Natural killer cell treated with Interleukin-12 subunit alpha and Interleukin-12 subunit beta and Interleukin-15 and Interleukin-18, amount 100 ng/mL, for 72 hours (primary cell): ENCODE data around the gene DIP2C. TPM values are rescaled to one million over a fixed set of nuclear protein-coding genes. Genes with fewer than 3 reads are reported as not detected.
"Not testable (repeated sequence)": the region's sequence is repeated elsewhere in the genome, so short reads cannot be mapped to it uniquely, and the experiment has no call there.

ENCODE experiments used
- ATAC-seq, 2 donors: fragments of 150-1000 bp; cut with Tn5 transposase in 1 of 2; sonication (Bioruptor Pico), chemical (Tn5 transposase) in 1 of 2; 2 replicates each; pipeline ENCODE4 v1.10.0; 2021
- DNase-seq: peaks from one replicate; pipeline ENCODE4 v3.0.0; 2022; ENCODE audit warnings: low spot score
- H3K27ac Mint-ChIP-seq, 2 donors: 1 replicate in 1 of 2; 2 replicates in 1 of 2; pipeline ENCODE4 v1.8.0; 2022; ENCODE audit warnings: mixed read lengths in 2 of 2, mild to moderate bottlenecking in 1 of 2, moderate library complexity in 1 of 2
- H3K27me3 Mint-ChIP-seq, 2 donors: 1 replicate in 1 of 2; 2 replicates in 1 of 2; pipeline ENCODE4 v1.8.0; 2022; ENCODE audit warnings: mixed read lengths in 2 of 2
- H3K36me3 Mint-ChIP-seq: one replicate; pipeline ENCODE4 v1.8.0; 2022; ENCODE audit warnings: mixed read lengths
- H3K4me1 Mint-ChIP-seq, 2 donors: 1 replicate in 1 of 2; 2 replicates in 1 of 2; pipeline ENCODE4 v1.8.0; 2022; ENCODE audit warnings: low read depth in 2 of 2, mixed read lengths in 2 of 2, mild to moderate bottlenecking in 1 of 2
- H3K4me3 Mint-ChIP-seq: one replicate; pipeline ENCODE4 v1.8.0; 2022; ENCODE audit warnings: mixed read lengths
- H3K9me3 Mint-ChIP-seq: 2 replicates; pipeline ENCODE4 v1.8.0; 2022; ENCODE audit warnings: mixed read lengths
- total RNA-seq, 2 donors: library from RNA; stranded (reverse); gene quantifications; one replicate each; pipeline ENCODE4 v1.2.3, GENCODE V29; 2022

The DIP2C gene
- total RNA-seq, 2 donors from 2014 or later = 0.57 to 0.98 TPM

GRCh38 chr10:396107-396506 lies 293.4 kb downstream of the DIP2C start:
- ATAC-seq (no peak), DNase-seq (no peak)
- Mint-ChIP-seq H3K4me3 (no peak overlapping the region), H3K4me1 (peaks cover 13 to 22% of the 10 kb centered on the region in 2 donors), H3K27me3 (no peaks in the 10 kb centered on the region), H3K9me3 (no peaks in the 10 kb centered on the region), H3K27ac (no peak overlapping the region), H3K36me3 (no peaks in the 10 kb centered on the region)

DNA sequence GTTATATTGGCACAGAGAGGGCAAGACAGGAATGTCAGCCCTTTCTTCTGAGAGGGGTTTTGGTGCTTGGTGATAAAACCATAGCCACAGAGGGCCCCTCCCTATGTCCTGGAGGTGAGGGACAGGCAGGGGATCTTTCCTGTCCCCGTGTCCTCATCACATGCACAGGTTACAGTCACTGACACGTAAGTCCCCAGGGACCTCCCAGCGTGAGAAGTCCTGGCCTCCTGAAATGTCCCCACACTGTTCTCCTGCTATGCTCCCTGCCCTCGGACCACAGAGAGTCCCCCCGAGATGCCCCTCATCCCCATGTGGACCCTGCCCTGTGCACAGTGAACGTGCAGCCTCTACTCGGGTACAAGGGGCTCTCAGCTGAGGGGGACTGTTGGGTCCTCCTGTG lies 293.8 kb downstream of the DIP2C start:
- no peaks in the 10 kb centered on the region for H3K9me3 Mint-ChIP-seq
- no peaks in the 10 kb centered on the region for H3K27me3 Mint-ChIP-seq
- DNase-seq (no peak), ATAC-seq (no peak)
- no peak overlapping the region for H3K4me3 Mint-ChIP-seq
- H3K36me3 Mint-ChIP-seq = no peaks in the 10 kb centered on the region
- peaks cover 13 to 22% of the 10 kb centered on the region in 2 donors for H3K4me1 Mint-ChIP-seq
- no peak overlapping the region for H3K27ac Mint-ChIP-seq

- H3K27me3 Mint-ChIP-seq, DNase-seq, H3K9me3 Mint-ChIP-seq, H3K36me3 Mint-ChIP-seq: not testable (repeated sequence)
- Mint-ChIP-seq H3K4me1 (peaks cover 13 to 22% of the 10 kb centered on the region in 2 donors), H3K27ac (peak overlapping the region; percentile 81 to 85), H3K4me3 (peak overlapping the region; percentile 66)
- ATAC-seq = peak; percentile 72 to 73
Measured at GRCh38 chr10:394439-395101, 294.9 kb downstream of the DIP2C start.

GRCh38 chr10:393787-394438 lies 295.6 kb downstream of the DIP2C start:
- peak overlapping the region; percentile 66 for H3K4me3 Mint-ChIP-seq
- H3K27ac Mint-ChIP-seq = peak overlapping the region; percentile 81 to 85
- no peak for ATAC-seq
- no peaks in the 10 kb centered on the region for H3K27me3 Mint-ChIP-seq
- no peaks in the 10 kb centered on the region for H3K9me3 Mint-ChIP-seq
- no peaks in the 10 kb centered on the region for H3K36me3 Mint-ChIP-seq
- peaks cover 13 to 22% of the 10 kb centered on the region in 2 donors for H3K4me1 Mint-ChIP-seq
- DNase-seq = no peak

- H3K36me3 Mint-ChIP-seq = no peaks in the 10 kb centered on the region
- H3K4me3 Mint-ChIP-seq = no peak overlapping the region
- ATAC-seq (no peak), DNase-seq (no peak)
- peaks cover 15 to 22% of the 10 kb centered on the region in 2 donors for H3K4me1 Mint-ChIP-seq
- H3K27ac Mint-ChIP-seq = peak overlapping the region in 1 of 2 donors; percentile 3
- H3K27me3 Mint-ChIP-seq = peaks cover 0 to 3% of the 10 kb centered on the region in 2 donors
- no peaks in the 10 kb centered on the region for H3K9me3 Mint-ChIP-seq
Measured at GRCh38 chr10:393106-393745, 296.2 kb downstream of the DIP2C start.

GRCh38 chr10:392705-393037 lies 296.8 kb downstream of the DIP2C start:
- peaks cover 0 to 4% of the 10 kb centered on the region in 2 donors for H3K27me3 Mint-ChIP-seq
- H3K9me3 Mint-ChIP-seq = no peaks in the 10 kb centered on the region
- no peak for DNase-seq
- no peak overlapping the region for H3K4me3 Mint-ChIP-seq
- peak overlapping the region in 1 of 2 donors; percentile 3 for H3K27ac Mint-ChIP-seq
- H3K36me3 Mint-ChIP-seq = no peaks in the 10 kb centered on the region
- H3K4me1 Mint-ChIP-seq = peaks cover 19 to 22% of the 10 kb centered on the region in 2 donors
- no peak for ATAC-seq

GRCh38 chr10:391847-392704 lies 297.4 kb downstream of the DIP2C start:
- ATAC-seq (no peak), DNase-seq (no peak)
- Mint-ChIP-seq H3K4me3 (no peak overlapping the region), H3K9me3 (no peaks in the 10 kb centered on the region), H3K36me3 (no peaks in the 10 kb centered on the region), H3K27ac (no peak overlapping the region), H3K4me1 (peaks cover 21 to 24% of the 10 kb centered on the region in 2 donors), H3K27me3 (peaks cover 0 to 4% of the 10 kb centered on the region in 2 donors)

DNA sequence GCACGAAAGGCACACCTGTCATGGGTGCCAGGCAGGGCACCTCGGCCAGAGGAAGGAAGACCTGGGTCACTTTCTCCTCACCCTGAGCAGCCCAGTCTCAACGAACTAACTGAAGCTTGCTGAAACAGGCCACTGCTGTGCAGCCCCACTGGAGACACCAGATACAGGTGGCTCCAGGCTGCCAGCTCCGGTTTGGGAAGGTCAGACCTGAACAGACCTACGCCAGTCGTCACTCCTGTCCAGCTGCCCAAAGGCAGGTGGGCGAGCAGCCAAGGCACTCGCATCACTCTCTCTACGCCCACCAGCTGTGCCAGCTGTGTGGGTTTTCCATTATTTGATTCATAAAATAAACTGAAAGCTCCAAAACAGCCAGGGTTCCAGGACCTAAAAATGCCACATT lies 298.2 kb downstream of the DIP2C start:
- Mint-ChIP-seq H3K4me1 (peaks cover 25 to 28% of the 10 kb centered on the region in 2 donors), H3K27me3 (peaks cover 0 to 10% of the 10 kb centered on the region in 2 donors), H3K27ac (no peak overlapping the region), H3K4me3 (no peak overlapping the region), H3K9me3 (no peaks in the 10 kb centered on the region), H3K36me3 (no peaks in the 10 kb centered on the region)
- no peak for DNase-seq
- ATAC-seq = no peak

- no peak overlapping the region for H3K4me3 Mint-ChIP-seq
- peaks cover 0 to 13% of the 10 kb centered on the region in 2 donors for H3K27me3 Mint-ChIP-seq
- DNase-seq = no peak
- no peaks in the 10 kb centered on the region for H3K36me3 Mint-ChIP-seq
- no peaks in the 10 kb centered on the region for H3K9me3 Mint-ChIP-seq
- peaks cover 25 to 28% of the 10 kb centered on the region in 2 donors for H3K4me1 Mint-ChIP-seq
- no peak for ATAC-seq
- H3K27ac Mint-ChIP-seq = no peak overlapping the region
Measured at GRCh38 chr10:390449-391100, 298.9 kb downstream of the DIP2C start.

- DNase-seq = no peak
- Mint-ChIP-seq H3K27ac (no peak overlapping the region), H3K27me3 (peaks cover 0 to 13% of the 10 kb centered on the region in 2 donors), H3K36me3 (no peaks in the 10 kb centered on the region), H3K9me3 (no peaks in the 10 kb centered on the region), H3K4me1 (peaks cover 25 to 27% of the 10 kb centered on the region in 2 donors), H3K4me3 (no peak overlapping the region)
- no peak for ATAC-seq
Measured at GRCh38 chr10:389836-390448, 299.5 kb downstream of the DIP2C start.

DNA sequence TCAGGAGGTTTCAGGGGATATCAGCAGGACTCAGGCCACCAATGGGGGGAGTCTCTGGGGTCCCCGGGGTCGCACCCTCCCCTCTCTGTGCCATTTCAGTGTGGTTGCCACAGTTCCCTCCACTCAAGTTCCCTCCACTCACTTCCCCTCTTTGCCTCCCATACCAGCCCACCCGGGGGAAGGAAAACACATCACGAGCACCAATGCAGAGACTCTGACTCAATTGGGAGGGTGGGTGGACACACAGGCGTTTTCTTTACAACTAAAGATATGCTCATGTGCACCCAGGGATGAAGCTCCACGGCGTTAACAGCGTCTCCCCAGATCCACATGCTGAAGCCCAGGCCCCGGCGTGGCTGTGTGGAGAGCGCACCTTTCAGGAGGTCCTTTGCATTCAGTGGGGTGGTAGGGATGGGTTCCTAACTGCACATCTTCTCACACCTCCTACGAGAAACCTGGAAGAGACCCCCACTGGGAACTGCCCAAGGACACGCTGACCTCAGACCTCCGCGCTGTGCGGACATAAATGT lies 300.1 kb downstream of the DIP2C start:
- Mint-ChIP-seq H3K4me3 (no peak overlapping the region), H3K36me3 (no peaks in the 10 kb centered on the region), H3K9me3 (no peaks in the 10 kb centered on the region), H3K27ac (no peak overlapping the region), H3K27me3 (peaks cover 0 to 13% of the 10 kb centered on the region in 2 donors), H3K4me1 (peaks cover 19 to 21% of the 10 kb centered on the region in 2 donors)
- no peak for DNase-seq
- ATAC-seq = no peak

GRCh38 chr10:388661-389045 lies 300.8 kb downstream of the DIP2C start:
- H3K4me1 Mint-ChIP-seq = peaks cover 14 to 15% of the 10 kb centered on the region in 2 donors
- DNase-seq (no peak), ATAC-seq (no peak)
- peaks cover 0 to 15% of the 10 kb centered on the region in 2 donors for H3K27me3 Mint-ChIP-seq
- H3K27ac Mint-ChIP-seq = no peak overlapping the region
- no peaks in the 10 kb centered on the region for H3K36me3 Mint-ChIP-seq
- H3K9me3 Mint-ChIP-seq = no peaks in the 10 kb centered on the region
- H3K4me3 Mint-ChIP-seq = no peak overlapping the region
